Left ventricle myocardium inferior (tissue), 1 donor: ENCODE data around the gene KDELR1. TPM values are rescaled to one million over a fixed set of nuclear protein-coding genes. Genes with fewer than 3 reads are reported as not detected.
A peak's percentile ranks its signal among the peaks of the same experiment; 100 is the strongest.

Experiments
- DNase-seq: peaks from one replicate; pipeline ENCODE4 v3.0.0-alpha.2; 2020
- H3K27ac ChIP-seq: fragments of 200-600 bp; replicated peaks from 2 replicates; pipeline ENCODE4 v1.8.0; 2021
- H3K27me3 ChIP-seq: fragments of 200-600 bp; 2 replicates; pipeline ENCODE4 v1.8.0; 2021; ENCODE audit warnings: low read depth
- H3K36me3 ChIP-seq: fragments of 200-600 bp; 2 replicates; pipeline ENCODE4 v1.8.0; 2021
- H3K4me1 ChIP-seq: fragments of 200-600 bp; 2 replicates; pipeline ENCODE4 v1.8.0; 2021
- H3K4me3 ChIP-seq: fragments of 200-600 bp; 2 replicates; pipeline ENCODE4 v1.8.0; 2021; ENCODE audit warnings: mild to moderate bottlenecking, moderate library complexity
- H3K9me3 ChIP-seq: fragments of 200-600 bp; replicated peaks from 2 replicates; pipeline ENCODE4 v1.8.0; 2021
- CTCF ChIP-seq: fragments of 200-600 bp; IDR thresholded peaks from 2 replicates; pipeline ENCODE4 v1.8.0; 2021; ENCODE audit warnings: antibody characterized with exemption, mild to moderate bottlenecking, borderline replicate concordance
- intact Hi-C: fragments of 100-400 bp; cut with micrococcal nuclease; formaldehyde crosslinking; loops from one replicate; pipeline ENCODE4 v1.11.0; 2022
- total RNA-seq: library from RNA; stranded (reverse); fragmentation: NEBNext Ultra II Directional; extraction: Animal tissue kit (Norgen Biotek cat#: 25700); gene quantifications from one replicate; pipeline ENCODE4 v1.2.1, GENCODE V29; 2021
- donor health status: DM: no; HTN: yes; CAD: no; lungs with severe emphysema.

Gene KDELR1
- total RNA-seq, 1 donor from 2014 or later: 68.4 TPM

GRCh38 chr19:48353677-48354076, 37.7 kb downstream of the KDELR1 start:
- H3K27me3 ChIP-seq: no peaks in the 10 kb centered on the region
- no peak overlapping the region for H3K4me3 ChIP-seq
- peaks cover 9% of the 10 kb centered on the region for H3K36me3 ChIP-seq
- H3K9me3 ChIP-seq: no peaks in the 10 kb centered on the region
- H3K27ac ChIP-seq: no peak overlapping the region
- no peak for DNase-seq
- H3K4me1 ChIP-seq: no peaks in the 10 kb centered on the region
- no peak for TF ChIP-seq CTCF
- intact Hi-C loops: no loop called here

GRCh38 chr19:48351341-48351752, 40.0 kb downstream of the KDELR1 start:
- intact Hi-C loops: no loop called here
- Histone ChIP-seq H3K36me3 (peaks cover 7% of the 10 kb centered on the region), H3K4me3 (no peak overlapping the region), H3K4me1 (peaks cover 8% of the 10 kb centered on the region), H3K27me3 (no peaks in the 10 kb centered on the region), H3K9me3 (no peaks in the 10 kb centered on the region), H3K27ac (no peak overlapping the region)
- peak; percentile 67 for DNase-seq
- peak; percentile 81 for TF ChIP-seq CTCF

- Histone ChIP-seq H3K4me1 (peaks cover 8% of the 10 kb centered on the region), H3K36me3 (peaks cover 4% of the 10 kb centered on the region), H3K4me3 (no peak overlapping the region), H3K9me3 (no peaks in the 10 kb centered on the region), H3K27me3 (no peaks in the 10 kb centered on the region), H3K27ac (no peak overlapping the region)
- intact Hi-C loops: no loop called here
- DNase-seq: no peak
- no peak for TF ChIP-seq CTCF
Observed at GRCh38 chr19:48350856-48351255, 40.5 kb downstream of the KDELR1 start.

- Histone ChIP-seq H3K4me1 (peaks cover 8% of the 10 kb centered on the region), H3K27ac (no peak overlapping the region), H3K9me3 (no peaks in the 10 kb centered on the region), H3K27me3 (no peaks in the 10 kb centered on the region), H3K4me3 (no peak overlapping the region), H3K36me3 (peaks cover 10% of the 10 kb centered on the region)
- DNase-seq: no peak
- no peak for TF ChIP-seq CTCF
- intact Hi-C loops: no loop called here
Observed at GRCh38 chr19:48348737-48349136, 42.6 kb downstream of the KDELR1 start.

- Histone ChIP-seq H3K36me3 (peaks cover 17% of the 10 kb centered on the region), H3K4me3 (no peak overlapping the region), H3K27me3 (no peaks in the 10 kb centered on the region), H3K4me1 (peaks cover 8% of the 10 kb centered on the region), H3K9me3 (no peaks in the 10 kb centered on the region), H3K27ac (peak overlapping the region; percentile 39)
- intact Hi-C loops: no loop called here
- DNase-seq: no peak
- TF ChIP-seq CTCF: no peak
Observed at GRCh38 chr19:48348045-48348444, 43.3 kb downstream of the KDELR1 start.

GRCh38 chr19:48346191-48346590, 45.2 kb downstream of the KDELR1 start:
- intact Hi-C loops: no loop called here
- DNase-seq: no peak
- Histone ChIP-seq H3K4me1 (peaks cover 8% of the 10 kb centered on the region), H3K4me3 (no peak overlapping the region), H3K27me3 (no peaks in the 10 kb centered on the region), H3K9me3 (no peaks in the 10 kb centered on the region), H3K27ac (no peak overlapping the region), H3K36me3 (peaks cover 25% of the 10 kb centered on the region)
- no peak for TF ChIP-seq CTCF
